Activated T-helper 1 cell treated with anti-CD3 and anti-CD28 coated beads, Interleukin-2, amount 50 U/mL, for 16 hours (primary cell): Measurements from ENCODE around the gene STK11.
"Not testable (repeated sequence)": the region's sequence is repeated elsewhere in the genome, so short reads cannot be mapped to it uniquely, and the experiment has no call there.

ENCODE experiments used
- DNase-seq, 2 donors: peaks; one replicate each; pipeline ENCODE4 v3.0.0-alpha.2; 2020; ENCODE audit warnings: low read depth in 1 of 2, low spot score in 1 of 2

Gene STK11

DNA sequence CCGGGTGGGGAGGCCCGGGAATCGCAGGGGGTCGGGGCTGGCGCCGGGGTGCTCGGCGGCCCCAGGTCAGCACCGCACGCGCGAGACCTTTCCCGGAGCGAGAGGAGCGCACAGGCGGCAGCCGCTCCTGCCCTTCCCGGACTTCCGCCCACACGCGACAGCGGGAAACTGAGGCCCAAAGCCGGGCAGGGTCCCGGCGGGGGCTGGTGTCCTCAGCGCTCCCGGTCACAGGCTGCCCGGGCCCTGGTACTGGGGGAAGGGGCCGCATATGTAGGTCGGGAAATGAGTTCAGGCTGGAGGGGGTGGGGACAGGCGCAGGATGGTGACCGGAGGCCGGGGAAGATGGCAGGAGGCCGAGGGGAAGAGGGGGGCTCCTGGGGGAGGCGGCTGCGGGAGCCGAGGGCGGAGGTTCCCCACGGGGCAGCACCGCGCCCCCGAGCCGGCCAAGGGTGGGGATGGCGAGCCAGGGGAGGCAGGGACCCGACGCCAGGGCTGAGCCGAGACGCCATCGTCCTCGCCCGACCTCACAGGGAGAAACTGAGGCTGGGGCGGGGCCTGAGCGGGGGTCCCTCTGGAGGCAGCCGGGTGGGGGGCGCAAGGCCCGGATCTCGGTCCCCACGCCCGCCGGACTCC is 31.6 kb downstream of the STK11 start:
- DNase-seq: no peak

DNA sequence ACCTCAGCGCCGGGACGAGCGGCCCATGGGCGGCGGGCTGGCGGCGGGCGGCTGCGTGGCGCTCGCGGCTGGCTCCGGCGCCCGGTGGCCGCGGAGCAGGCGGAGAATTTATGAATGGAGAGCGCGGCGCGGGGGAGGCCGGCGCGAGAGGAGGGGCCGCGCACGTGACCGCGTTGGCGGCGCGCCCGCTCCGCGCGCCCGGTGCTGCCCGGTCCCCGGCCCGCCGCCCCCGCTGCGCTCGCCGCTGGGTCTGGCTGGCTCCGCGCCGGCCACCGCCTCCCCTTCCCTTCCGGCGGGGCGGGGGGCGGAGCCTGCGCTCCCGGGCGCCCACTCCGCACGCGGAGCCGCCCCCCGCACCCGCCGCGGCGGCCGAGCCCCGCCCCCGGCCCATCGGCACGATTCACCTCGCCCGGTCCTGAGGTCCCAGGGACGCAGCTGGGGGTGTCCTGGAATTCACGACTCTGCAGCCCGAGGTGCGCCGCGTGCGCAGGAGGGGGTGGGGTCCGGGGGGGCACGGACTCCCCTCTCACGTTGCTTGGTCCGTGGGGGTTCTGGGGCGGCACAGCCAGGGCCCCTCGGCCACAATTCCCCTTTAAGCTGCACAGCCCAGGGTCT is 32.3 kb downstream of the STK11 start, which contains the start of gene CBARP:
Gene CBARP (minus strand): TSS at position 252 of the 615 bp plus-strand sequence. CDS start 1,905 bp downstream, outside the sequence.
- peak in 1 of 2 donors; percentile 43 for DNase-seq

DNA sequence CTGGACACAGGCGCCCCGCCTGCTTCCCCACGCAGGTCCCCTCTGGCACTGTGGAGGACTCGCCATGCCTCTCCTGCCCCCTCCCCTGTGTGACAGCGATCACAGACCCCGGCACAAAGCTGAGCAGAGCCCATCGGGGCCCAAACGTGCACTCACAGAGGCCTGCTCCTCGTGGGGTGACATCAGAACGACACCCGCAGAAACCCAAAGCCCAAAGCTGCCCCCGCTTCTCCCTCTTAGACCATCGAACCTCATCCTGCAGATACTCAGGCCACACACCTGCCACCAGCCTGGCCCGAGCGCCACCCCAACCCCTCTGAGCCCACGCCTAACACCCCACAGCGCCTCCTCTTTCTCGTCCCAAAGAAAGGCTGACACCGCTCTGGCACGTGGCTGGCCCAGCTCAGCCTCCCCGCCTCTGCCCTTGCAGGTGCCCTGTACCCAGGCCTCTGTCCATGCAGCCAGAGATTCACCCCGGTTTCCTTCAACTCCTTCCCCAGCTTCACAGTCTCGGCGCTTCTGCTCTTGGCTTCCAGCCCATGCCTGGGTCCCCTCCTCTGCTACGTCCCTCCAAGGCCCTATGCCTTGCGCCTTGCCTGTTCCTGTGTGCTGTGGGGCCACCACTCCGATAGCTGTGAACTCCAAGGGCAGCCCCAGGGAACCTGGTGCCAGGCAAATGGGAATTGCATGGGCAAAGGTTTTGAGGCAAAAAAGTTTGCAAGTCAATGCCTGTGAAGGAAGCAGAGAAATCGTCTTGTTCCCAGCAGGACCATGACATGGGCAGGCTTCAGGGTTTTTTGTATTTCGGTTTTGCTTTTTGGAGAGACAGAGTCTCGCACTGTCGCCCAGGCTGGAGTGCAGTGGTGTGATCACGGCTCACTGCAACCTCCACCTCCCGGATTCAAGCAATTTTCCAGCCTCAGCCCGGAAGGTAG is 33.1 kb downstream of the STK11 start:
- no peak for DNase-seq

DNA sequence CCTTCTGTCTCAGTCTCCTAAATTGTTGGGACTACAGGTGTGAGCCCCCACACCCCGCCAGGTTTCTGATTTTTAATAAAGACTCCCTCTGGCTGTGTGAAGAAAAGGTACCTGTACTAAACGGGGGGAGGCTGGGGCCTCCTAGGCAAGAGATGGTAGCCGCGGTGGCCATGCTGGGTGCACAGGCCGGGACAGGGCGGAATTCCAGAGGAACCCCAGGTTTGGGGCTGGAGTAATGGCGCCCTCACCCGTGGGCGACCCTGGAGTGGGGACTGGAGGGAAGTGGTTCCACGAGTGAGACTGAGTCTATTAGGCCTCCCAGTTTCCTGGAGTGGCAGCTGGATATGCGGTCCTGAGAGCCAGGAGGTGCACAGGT is 33.8 kb downstream of the STK11 start:
- no peak for DNase-seq

DNA sequence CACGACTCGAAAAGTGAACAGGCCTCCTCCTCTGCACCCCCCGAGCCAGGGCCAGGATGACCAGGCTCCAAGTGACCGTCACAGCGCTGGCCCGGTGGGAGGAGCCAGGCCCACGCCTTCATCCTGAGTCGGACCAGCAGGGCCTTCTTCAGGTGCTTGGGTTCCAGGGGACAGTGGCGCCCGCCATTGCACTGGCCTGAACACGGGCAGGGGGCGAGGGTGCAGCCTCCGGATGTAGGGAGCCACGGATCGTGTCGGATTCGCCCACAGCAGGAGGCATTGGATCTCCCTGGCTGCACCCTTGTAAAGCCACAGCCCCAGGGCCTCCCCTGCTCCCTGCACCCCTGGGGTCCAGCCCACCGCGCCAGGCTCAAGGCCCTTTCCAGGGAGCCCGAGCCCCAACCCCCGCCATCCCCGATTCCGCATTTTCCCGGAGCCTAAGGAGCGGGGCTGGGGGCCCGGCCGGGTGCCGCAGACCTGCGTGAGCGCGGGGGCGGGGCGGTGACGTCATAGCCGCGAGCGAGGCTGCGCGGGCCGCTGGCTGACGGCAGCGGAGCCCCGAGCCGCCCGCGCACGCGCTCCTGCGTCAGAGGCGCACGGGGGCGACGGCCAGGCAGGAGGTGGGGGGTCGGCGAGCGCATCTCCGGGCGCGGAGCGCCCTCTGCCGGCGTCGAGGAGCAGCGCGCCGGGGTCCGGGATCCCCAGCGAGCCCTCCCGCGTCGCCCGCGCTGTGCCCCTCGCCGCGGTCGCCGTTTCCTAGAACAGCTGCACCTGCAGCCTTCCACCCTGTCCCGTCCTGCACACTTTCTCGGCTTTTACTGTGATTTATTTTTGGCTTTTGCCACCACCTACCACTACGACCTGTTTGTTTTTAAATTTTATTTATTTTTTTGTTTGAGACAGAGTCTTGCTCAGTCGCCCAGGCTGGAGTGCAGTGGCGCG is 34.5 kb downstream of the STK11 start:
- peak; percentile 70 to 98 for DNase-seq

DNA sequence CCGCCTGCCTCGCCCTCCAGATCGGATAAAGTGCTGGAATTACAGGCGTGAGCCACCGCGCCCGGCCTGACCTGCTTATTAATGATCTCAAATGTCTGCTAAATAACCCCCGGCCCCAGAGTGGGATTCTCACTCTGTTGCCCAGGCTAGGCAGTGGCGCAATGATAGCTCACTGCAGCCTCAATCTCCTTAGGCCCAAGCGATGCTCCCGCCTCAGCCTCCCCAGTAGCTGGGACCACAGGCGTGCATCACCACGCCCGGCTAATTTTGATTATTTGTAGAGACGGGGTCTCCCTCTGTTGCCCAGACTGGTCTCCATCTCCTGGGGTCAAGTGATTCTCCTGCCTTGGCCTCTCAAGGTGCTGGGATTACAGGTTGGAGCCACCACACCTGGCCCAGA is 35.3 kb downstream of the STK11 start:
- DNase-seq: no peak

DNA sequence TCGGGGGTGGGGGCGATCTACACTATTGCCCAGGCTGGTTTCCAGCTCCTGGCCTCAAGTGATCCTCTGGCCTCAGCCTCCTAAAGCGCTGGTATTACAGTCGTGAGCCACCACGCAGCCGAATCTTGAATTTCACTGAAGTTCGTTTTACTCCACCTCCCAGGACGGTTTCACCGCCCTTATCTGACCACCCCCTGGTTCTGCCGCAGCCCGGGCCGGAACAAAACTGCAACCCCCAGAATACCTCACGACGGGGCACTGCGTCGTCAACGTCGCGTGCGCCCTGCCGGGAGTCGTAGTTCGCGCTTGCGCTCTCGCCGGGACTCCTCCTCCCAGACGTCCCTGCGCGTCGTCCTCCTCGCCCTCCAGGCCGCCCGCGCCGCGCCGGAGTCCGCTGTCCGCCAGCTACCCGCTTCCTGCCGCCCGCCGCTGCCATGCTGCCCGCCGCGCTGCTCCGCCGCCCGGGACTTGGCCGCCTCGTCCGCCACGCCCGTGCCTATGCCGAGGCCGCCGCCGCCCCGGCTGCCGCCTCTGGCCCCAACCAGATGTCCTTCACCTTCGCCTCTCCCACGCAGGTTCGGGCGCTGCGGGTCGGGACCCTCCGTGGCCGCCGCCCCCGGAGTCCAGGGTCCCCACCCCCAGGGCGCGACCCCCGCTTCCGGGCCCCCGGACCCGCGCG is 36.0 kb downstream of the STK11 start, which contains the start of gene ATP5F1D:
Gene ATP5F1D (plus strand): TSS at position 335 of the 679 bp plus-strand sequence. CDS start 100 bp downstream, at position 435.
- peak; percentile 79 to 92 for DNase-seq

DNA sequence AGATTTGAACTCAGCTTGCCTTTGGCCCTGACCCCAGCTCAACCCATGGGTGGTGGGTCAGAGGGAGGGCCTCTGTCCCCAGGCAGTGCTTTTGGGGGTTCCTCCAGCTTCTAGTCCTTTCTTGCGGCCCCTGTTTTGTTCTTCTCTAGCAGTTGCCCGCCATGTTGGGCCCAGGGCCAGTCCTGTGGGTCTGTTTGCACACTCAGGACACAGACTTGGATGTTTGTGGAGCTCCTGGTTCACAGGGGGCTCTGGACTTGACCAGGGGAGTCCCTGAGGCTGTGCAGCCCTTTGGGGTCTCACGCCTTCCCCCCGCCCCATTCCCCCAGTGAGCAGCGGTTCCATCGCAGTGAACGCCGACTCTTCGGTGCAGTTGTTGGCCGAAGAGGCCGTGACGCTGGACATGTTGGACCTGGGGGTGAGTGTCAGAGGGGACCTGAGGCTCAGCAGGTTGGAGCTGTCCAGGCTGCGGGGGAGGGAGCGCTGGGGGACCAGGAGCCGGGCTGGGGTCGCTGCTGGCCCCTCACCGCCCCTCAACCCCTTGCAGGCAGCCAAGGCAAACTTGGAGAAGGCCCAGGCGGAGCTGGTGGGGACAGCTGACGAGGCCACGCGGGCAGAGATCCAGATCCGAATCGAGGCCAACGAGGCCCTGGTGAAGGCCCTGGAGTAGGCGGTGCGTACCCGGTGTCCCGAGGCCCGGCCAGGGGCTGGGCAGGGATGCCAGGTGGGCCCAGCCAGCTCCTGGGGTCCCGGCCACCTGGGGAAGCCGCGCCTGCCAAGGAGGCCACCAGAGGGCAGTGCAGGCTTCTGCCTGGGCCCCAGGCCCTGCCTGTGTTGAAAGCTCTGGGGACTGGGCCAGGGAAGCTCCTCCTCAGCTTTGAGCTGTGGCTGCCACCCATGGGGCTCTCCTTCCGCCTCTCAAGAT is 38.5 kb downstream of the STK11 start:
- DNase-seq: peak; percentile 76 to 79

DNA sequence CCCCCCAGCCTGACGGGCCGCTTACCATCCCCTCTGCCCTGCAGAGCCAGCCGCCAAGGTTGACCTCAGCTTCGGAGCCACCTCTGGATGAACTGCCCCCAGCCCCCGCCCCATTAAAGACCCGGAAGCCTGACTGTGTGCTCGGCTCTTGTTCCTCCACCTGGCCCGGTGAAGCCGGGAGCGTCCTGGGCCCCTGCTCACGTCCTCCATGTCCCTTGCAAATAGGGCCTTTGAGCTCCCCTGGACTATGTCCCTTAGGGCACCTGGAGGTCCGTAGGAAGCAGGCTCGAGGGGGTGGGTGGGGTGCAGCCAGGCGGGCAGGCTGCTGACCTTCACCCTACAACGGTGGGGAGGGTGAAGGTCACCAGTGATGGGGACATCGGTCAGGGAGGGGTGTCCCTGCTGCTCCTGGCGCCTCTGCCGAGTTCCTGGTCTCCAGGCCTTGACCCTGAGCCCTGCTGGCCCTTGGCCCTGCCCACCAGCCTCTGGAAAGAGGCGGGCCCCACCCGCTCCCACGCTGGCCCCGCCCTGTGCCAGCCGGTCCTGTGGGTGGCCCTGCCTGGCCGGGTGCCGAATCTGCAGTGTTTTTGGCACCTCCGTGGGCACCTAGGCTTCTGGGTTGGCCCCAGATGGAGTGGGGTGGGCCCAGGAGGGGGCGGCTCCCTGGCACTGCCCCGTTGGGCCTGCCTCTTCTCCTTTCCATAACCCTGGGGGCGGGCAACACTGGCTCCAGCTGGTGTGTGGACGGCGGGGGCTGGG is 39.3 kb downstream of the STK11 start:
- no peak for DNase-seq

DNA sequence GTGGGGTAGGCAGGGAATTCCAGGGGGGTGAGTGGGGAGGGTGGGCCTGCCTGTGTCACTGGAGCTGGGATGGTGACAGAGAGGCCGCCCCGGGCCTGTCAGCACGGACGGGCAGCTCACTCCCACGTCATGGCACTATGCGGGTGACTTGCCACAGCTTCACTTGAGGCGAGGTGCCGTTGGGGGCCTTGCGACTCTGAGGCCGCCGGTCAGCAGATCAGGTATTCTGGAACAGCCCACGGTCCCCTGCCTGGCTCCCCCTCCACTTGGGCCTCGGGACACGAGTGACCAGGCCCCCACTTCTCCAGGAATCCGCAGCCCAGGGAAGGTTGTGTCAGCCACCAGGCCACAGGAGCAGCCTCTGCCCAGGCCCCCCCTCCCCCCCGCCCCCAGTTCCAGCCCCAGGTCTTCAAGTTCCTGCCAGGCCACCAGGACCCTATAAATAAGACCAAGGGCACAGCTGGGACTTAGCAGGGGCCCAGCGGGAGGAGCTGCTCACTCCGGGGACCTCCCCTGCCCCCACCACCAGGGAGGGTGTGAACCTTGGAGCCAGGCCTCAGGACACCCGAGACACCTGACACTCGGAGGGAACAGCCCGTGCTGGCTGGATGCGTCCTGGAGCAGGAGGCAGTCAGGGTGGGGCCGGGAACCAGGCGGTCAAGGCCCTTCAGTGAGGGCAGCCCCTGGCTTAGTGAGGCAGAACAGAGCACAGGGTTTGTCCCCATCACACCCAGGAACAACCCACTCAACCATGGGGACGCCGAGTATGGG is 40.1 kb downstream of the STK11 start:
- no peak for DNase-seq

DNA sequence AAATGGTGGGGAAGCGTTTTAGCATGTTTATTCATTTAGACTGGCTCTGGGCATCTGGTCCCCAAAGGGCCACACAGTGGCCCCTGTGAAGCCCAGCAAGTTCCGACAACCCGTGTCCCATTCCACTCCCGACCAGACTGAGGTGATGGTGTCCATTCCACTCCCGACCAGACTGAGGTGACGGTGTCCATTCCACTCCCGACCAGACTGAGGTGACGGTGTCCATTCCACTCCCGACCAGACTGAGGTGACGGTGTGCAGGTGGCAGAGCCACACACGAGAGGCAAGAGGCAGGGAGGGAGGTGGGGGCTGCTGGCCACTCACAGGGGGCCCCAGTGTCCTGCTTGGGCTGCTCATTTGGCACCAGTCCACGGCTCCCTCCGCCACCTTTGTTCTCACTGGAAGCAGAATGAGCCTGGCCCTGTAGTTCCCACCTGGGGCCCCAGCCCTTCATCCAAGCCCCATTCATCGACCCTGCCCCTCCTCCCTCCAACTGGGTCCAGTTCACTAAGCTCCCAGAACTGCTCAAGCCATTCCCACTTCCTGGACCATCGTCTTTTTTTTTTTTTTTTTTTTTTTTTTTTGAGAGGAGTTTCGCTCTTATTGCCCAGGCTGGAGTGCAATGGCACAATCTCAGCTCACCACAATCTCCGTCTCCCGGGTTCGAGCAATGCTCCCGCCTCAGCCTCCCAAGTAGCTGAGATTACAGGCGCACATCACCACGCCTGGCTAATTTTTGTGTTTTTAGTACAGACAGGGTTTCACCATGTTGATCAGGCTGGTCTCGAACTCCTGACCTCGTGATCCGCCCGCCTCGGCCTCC is 40.9 kb downstream of the STK11 start:
- DNase-seq: not testable (repeated sequence)

DNA sequence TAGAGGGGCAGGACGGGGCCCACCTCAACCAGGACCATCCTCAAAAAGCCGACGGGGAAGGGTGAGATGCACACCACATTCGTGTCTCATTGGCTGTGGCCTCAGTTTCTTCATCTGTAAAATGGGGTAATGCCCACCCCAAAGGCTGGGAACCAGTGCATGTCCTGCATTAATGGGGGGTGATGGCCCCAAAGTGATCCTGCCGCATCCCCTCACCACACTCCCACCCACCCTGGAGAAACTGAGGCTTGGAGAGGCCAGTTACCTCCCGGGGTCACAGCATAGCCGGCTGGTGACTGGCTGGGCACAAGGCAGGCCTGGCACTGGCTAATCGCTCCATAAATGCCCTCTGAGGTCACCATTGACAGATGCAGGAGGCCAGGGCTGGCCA is 42.2 kb downstream of the STK11 start:
- DNase-seq: no peak

DNA sequence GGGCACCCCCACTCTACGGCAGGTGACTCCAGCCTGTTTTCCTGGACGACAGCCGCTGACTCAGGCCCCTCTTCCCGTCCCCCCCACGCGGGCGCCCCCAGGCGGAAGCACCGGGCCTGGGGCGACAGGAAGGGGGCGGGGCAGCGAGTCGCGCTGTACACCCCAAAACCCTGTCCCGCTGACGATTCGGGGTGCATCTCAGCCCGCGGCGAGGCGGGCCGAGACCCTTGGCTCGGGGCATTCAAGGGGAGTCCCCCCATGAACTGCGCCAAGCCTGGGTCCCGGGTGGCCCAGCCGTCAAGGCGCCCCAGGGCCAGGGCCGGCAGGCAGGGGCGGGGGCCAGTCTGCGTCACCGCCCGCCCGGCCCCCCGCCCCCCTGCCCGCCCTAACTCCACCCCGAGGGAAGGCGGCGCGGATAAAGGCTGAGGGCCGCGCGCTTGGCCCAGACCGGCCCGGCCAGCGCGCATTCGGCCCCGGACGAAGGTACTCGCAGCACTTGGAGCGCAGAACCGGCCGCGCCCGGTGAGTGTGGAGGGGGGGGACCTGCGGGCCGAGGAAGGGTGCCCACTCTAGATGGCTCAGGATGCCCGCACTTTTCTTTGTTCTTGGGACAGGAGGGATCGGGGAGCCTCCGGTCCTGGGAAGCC is 42.7 kb downstream of the STK11 start, which contains the start of gene MIDN:
Gene MIDN (plus strand): TSS at position 445 of the 647 bp plus-strand sequence. CDS start 1,714 bp downstream, outside the sequence.
- no peak for DNase-seq

DNA sequence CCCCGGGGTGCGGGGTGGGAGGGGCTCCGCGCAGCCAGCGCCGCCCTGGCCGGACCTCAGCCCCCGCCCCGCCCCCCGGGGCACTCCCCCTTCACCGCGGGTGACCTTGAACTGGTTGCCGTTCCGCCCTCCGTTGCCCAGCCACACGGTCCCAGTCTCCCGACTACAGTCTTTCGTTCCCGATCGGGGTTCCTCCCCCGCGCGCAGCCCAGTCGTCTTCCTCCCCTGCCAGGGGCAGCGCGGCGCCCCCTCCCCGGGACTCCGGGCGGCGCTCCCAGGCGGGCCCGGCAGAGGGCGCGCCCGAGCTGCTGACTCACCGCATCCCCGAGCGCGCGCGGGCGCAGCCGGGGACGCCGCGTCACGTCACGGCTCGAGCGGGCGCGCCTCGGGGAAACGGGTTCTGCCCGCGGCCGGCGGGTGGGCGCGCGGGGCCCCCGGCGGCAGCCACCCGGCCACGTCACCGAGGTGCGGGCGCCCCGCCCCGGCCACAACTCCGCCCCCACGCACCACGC is 43.3 kb downstream of the STK11 start:
- DNase-seq: peak; percentile 65 to 79

DNA sequence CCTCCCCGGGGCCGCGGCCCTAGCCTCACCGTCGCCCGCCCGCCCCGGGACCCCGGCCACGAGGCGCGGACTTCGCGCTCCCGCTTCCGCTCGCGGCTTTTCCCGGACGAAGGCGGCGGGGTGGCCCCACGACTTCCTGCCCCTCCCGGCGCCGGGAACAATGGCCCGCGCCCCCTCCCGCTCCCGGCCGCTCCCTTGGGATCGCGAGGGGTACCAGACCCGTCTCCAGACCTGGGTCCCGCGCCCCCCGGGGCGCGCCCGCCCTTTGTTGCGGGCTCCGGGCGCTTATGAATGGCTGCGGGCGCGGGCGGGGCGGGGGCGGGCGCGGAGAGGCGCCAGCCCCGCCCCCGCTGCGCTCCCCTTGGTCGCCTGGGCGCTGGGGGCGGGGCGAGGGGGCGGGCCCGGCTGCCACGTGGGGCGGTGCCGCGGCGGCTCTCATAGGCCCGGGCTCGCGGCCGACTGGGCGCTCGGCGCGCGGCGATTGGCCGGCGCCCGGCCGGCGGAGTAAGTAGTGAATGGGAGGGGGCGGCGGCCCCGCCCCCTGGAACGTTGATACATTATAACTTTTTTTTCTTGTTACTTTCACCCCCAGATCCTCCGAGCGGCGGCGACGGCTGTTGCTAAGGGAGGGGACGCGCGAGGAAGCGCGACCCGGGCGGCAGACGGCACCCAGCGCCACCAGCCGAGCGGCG is 43.9 kb downstream of the STK11 start:
- peak; percentile 91 to 92 for DNase-seq
